H54 (cell line): ENCODE data around the gene EIF3A.

Source experiments
- DNase-seq: peaks from one replicate; pipeline ENCODE4 v3.0.0; 2011; ENCODE audit warnings: low spot score, mixed read lengths; ENCODE audit not compliant: insufficient read length
- FAIRE-seq: peaks from 3 replicates; lab custom pipeline; 2011; peaks lifted over from hg19 to GRCh38; lab: Jason Lieb, UNC
- POLR2A ChIP-seq: IDR thresholded peaks from 2 replicates; pipeline ENCODE4 v1.6.1; 2011; ENCODE audit warnings: low read depth, mild to moderate bottlenecking, low read length

The EIF3A gene

DNA sequence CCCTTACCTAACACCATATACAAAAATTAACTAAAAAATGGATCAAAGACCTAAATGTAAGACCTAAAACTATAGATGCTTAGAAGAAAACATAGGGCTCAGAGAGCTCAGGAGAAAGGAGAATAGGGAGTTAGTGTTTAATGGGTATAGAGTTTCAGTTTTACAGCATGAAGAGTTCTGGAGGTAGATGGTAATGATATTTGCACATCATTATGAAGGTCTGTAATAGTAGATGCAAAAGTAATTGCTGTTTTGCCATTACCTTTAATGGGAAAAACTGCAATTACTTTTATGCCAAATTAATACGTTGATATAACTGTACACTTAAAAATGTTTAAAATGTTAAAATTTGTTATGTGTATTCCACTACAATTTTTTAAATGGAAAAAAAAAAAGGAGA, 90.3 kb downstream of the EIF3A start:
- DNase-seq = no peak
- FAIRE-seq = no peak
- no peak for TF ChIP-seq POLR2A

DNA sequence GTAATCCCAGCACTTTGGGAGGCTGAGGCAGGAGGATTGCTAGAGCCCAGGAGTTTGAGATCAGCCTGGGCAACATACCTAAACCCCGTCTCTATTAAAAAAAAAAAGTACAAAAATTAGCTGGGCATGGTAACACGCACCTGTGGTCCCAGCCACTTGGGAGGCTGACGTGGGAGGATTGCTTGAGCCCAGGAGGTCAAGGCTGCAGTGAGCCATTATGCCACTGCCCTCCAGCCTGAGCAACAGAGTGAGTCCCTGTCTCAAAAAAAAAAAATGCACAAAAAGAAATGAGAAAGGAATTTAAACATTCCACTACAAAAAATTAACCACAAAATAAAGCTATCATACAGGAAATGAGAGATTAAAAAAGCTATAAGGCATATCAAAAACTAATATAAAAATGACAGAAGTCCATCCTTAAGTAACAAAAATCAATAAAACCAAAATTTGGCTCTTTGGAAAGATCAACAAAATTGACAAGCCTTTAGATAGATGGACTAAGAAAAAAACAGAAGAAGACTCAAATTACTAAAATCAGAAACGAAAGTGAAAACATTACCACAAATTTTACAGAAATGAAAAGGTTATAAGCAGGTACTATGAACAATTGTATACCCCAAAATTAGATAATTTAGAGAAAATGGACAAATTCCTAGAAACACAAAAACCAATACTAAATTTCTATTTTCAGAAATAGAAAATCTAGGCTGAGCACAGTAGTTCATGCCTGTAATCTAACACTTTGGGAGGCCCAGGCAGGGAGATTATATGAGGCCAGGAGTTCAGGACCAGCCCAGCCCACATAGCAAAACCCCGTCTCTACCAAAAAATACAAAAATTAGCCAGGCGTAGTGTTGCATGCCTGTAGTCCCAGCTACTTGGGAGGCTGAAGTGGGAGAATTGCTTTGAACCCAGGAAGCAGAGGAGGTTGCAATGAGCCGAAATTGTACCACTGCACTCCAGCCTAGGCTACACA, 93.5 kb downstream of the EIF3A start:
- DNase-seq (no peak), FAIRE-seq (no peak)
- TF ChIP-seq POLR2A = no peak

DNA sequence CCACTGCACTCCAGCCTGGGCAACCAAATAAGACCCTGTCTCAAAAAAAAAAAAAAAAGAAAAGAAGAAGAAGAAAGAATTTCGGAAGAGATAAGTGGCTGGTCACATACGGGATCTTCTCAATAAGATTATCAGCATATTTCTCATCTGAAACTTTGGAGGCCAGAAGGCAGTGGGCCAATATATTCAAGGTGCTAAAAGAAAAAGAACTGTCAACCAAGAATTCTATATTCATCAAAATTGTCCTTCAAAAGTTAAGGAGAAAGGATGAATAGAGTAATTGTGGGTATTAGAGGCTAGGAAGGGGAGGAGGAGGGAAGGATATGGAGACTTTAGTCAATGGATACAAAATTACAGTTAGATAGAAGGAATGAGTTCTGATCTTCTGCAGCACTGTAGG, 95.0 kb downstream of the EIF3A start:
- no peak for DNase-seq

More for the DNA sequence above, 95.0 kb downstream of the EIF3A start:
- no peak for FAIRE-seq
- no peak for TF ChIP-seq POLR2A
